ENCODE results near the gene ELAVL4. TPM values are rescaled to one million over a fixed set of nuclear protein-coding genes. Genes with fewer than 3 reads are reported as not detected.

Gene ELAVL4
- total RNA-seq, 1 donor from 2014 or later: 0.12 TPM

DNA sequence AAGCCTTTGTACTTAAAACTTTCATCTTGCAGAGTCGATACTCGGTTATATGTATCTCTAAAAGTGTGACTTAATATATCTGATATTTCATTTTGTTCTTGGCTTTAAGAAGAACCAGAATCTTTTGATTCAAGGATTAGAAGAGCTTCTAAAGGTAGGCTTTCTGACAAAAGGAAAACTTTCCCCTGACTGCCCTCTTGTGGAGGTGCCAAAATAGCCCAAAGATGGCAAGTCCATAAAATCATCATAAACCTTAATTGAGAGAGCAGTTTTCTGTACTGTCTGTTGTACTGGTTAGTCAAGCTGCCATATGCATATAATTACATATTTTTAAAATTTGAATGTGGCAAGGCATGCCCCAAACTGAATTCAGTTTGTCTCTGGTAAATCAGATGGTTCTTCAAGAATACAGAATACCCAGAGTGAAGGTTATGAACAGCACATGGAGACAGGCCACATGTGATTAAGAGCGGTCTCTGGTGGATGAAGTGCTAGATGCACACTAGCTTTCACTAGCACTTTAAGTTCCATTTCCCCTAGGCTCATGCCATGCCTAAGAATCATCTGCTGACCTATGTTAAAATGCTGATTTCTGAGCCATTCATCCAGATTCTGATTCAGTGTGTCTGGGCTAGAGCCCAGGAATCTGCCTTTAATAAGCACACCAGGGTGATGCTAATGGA, 27.7 kb upstream of the ELAVL4 start:
- Histone ChIP-seq H3K27ac (no peak overlapping the region), H3K9me3 (no peaks in the 10 kb centered on the region), H3K36me3 (no peaks in the 10 kb centered on the region), H3K4me3 (no peak overlapping the region), H3K27me3 (no peaks in the 10 kb centered on the region), H3K4me1 (no peaks in the 10 kb centered on the region)
- DNase-seq (no peak), ATAC-seq (no peak)
- intact Hi-C loops (cut with DNase I): no loop called here
- TF ChIP-seq, protein P1, sequence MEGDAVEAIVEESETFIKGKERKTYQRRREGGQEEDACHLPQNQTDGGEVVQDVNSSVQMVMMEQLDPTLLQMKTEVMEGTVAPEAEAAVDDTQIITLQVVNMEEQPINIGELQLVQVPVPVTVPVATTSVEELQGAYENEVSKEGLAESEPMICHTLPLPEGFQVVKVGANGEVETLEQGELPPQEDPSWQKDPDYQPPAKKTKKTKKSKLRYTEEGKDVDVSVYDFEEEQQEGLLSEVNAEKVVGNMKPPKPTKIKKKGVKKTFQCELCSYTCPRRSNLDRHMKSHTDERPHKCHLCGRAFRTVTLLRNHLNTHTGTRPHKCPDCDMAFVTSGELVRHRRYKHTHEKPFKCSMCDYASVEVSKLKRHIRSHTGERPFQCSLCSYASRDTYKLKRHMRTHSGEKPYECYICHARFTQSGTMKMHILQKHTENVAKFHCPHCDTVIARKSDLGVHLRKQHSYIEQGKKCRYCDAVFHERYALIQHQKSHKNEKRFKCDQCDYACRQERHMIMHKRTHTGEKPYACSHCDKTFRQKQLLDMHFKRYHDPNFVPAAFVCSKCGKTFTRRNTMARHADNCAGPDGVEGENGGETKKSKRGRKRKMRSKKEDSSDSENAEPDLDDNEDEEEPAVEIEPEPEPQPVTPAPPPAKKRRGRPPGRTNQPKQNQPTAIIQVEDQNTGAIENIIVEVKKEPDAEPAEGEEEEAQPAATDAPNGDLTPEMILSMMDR (IDR thresholded peaks at IDR 0.05): peak; percentile 43

DNA sequence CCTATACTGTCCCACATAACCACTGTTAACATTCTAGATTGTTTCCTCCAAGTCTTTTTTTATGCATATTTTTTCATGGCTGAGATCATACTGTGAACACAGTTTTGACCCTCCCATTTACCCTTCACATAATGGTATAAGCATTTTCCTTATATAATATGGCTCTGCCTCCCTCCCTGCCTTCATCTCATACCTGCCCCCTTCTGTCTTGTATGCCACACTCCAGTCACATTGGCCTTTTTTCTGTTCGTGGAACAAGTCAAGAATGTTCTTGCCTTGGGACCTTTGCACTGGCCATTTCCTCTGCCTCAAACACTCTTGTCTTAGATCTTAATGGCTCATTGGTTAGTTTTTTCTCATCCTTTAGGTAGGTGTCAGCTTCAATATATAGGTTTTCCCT, 24.3 kb upstream of the ELAVL4 start:
- no peak for ATAC-seq
- Histone ChIP-seq H3K27me3 (no peaks in the 10 kb centered on the region), H3K4me1 (no peaks in the 10 kb centered on the region), H3K9me3 (no peaks in the 10 kb centered on the region), H3K36me3 (no peaks in the 10 kb centered on the region), H3K4me3 (no peak overlapping the region), H3K27ac (no peak overlapping the region)
- TF ChIP-seq, protein P1 (IDR thresholded peaks at IDR 0.05): no peak
- intact Hi-C loops (cut with DNase I): no loop called here
- no peak for DNase-seq

DNA sequence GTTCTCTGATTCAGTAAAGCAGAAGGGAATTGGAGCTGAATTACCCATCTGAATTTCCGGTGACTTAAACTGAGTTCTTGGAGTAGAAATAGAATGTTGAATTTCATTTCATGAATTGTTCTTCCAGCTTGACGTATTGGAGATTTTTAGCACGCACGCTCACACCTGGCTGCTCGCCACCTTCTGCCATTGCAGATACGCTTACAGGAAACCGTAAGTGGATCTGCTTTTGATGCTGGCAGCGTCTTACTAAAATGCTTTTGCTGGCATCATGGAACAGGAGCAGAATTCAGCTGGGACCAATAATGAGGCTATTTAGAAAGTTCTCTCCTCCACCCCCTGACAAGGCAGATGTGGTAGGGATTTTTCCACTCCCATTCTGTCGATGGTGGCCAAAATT, 17.7 kb upstream of the ELAVL4 start:
- no peaks in the 10 kb centered on the region for H3K9me3 ChIP-seq
- TF ChIP-seq, protein P1 (IDR thresholded peaks at IDR 0.05): no peak

DNA sequence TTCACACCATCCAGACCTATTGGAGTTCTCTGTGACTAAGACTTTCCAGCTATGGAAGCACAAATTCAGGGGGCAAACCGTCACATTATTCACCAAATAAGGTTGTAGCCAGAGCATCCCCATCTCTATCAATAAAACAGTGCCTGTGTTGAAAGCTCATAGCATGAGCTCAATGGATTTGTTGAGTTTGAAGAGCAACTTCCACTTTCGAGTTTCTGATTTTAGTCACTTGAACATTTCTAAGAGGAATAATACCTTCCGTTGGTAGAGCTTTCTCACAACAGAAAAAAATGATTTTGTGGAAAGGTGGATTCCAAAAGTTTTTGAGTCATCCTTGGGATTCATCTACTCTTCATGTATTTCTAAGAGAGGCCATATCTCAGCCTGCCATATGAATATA, 13.0 kb upstream of the ELAVL4 start:
- intact Hi-C loops (cut with DNase I): no loop called here
- Histone ChIP-seq H3K27me3 (no peaks in the 10 kb centered on the region), H3K9me3 (no peaks in the 10 kb centered on the region), H3K4me3 (no peak overlapping the region), H3K4me1 (no peaks in the 10 kb centered on the region), H3K36me3 (no peaks in the 10 kb centered on the region), H3K27ac (no peak overlapping the region)
- ATAC-seq: no peak
- TF ChIP-seq, protein P1 (IDR thresholded peaks at IDR 0.05): no peak
- DNase-seq: no peak

More for the DNA sequence above, 17.7 kb upstream of the ELAVL4 start:
- Histone ChIP-seq H3K27ac (no peak overlapping the region), H3K27me3 (no peaks in the 10 kb centered on the region), H3K4me3 (no peak overlapping the region), H3K36me3 (no peaks in the 10 kb centered on the region), H3K4me1 (no peaks in the 10 kb centered on the region)
- no peak for DNase-seq
- intact Hi-C loops (cut with DNase I): no loop called here
- ATAC-seq: no peak

DNA sequence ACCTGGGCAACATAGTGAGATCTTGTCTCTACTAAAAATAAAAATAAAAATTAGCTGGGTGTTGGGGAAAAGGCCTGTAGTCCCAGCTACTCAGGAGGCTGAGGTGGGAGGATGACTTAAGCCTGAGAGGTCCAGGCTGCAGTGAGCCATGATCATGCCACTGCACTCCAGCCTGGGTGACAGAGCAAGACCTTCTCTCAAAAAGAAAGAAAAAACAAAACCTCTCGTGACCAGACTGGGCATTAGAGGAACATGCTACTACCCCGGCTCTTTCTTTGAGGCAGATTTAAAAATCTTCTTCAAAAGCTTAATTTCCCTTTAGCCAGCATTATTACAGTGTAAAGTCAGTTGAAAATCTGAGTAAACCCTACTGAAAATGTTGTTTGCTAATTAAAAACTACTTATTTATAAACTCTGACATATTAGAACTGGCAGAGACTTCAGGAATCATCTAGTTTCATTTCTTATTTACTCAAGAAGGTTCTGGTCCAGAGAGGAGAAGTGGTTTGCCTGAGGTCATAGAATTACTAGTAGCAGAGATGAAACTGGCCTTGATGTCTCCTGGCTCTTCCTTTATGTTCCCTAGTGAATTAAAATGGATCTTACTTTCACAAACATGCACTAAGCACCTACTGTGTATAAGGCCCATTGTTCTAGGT, 11.6 kb upstream of the ELAVL4 start:
- Histone ChIP-seq H3K27me3 (no peaks in the 10 kb centered on the region), H3K4me1 (no peaks in the 10 kb centered on the region), H3K27ac (no peak overlapping the region), H3K4me3 (no peak overlapping the region), H3K9me3 (no peaks in the 10 kb centered on the region), H3K36me3 (no peaks in the 10 kb centered on the region)
- ATAC-seq: peak; percentile 35
- TF ChIP-seq, protein P1 (IDR thresholded peaks at IDR 0.05): no peak
- intact Hi-C loops (cut with DNase I): no loop called here
- DNase-seq: no peak
